Esophagus muscularis mucosa (tissue), 4 donors: Measurements from ENCODE around the gene GPR151. TPM values are rescaled to one million over a fixed set of nuclear protein-coding genes. Genes with fewer than 3 reads are reported as not detected.

Source experiments
- DNase-seq: peaks from one replicate; pipeline ENCODE4 v3.0.0-alpha.2; 2017; ENCODE audit errors: extremely low spot score
- H3K27ac ChIP-seq, 4 donors: fragments of 200-600 bp; sonication (generic); replicated peaks in 1 of 4; 1 replicate in 3 of 4; 2 replicates in 1 of 4; pipeline ENCODE4 v1.5.1; 2016 to 2019; ENCODE audit warnings: mild to moderate bottlenecking in 1 of 4
- H3K27me3 ChIP-seq, 4 donors: fragments of 200-600 bp; sonication (generic); one replicate each; pipeline versions ENCODE4 v1.5.1 to v1.6.0; 2016 to 2019
- H3K36me3 ChIP-seq, 4 donors: fragments of 200-600 bp; sonication (generic); one replicate each; pipeline ENCODE4 v1.5.1; 2016 to 2019
- H3K4me1 ChIP-seq, 4 donors: fragments of 200-600 bp; sonication (generic); one replicate each; pipeline ENCODE4 v1.5.1; 2016 to 2019
- H3K4me3 ChIP-seq, 4 donors: fragments of 200-600 bp; sonication (generic); 1 replicate in 2 of 4; 2 replicates in 2 of 4; pipeline ENCODE4 v1.5.1; 2016 to 2019; ENCODE audit warnings: mild to moderate bottlenecking in 4 of 4, moderate library complexity in 1 of 4
- H3K9me3 ChIP-seq, 4 donors: fragments of 200-600 bp; sonication (generic); 1 replicate in 3 of 4; 2 replicates in 1 of 4; pipeline ENCODE4 v1.5.1; 2016 to 2019
- CTCF ChIP-seq, 3 experiments: fragments of 200-600 bp in 2 of 3; fragments of 450-650 bp in 1 of 3; sonication (generic) in 2 of 3; IDR thresholded peaks; one replicate each; pipeline ENCODE4 v1.5.1; 2017 to 2019; ENCODE audit warnings: antibody characterized with exemption in 3 of 3, mild to moderate bottlenecking in 2 of 3, moderate library complexity in 1 of 3
- EP300 ChIP-seq: sonication (generic); formaldehyde crosslinking; IDR thresholded peaks from one replicate; pipeline ENCODE4 v1.6.1; 2017; ENCODE audit warnings: antibody characterized with exemption
- POLR2A ChIP-seq: fragments of 450-650 bp; IDR thresholded peaks from one replicate; pipeline ENCODE4 v1.6.1; 2017; ENCODE audit warnings: antibody characterized with exemption, moderate library complexity, mild to moderate bottlenecking, low read depth
- POLR2AphosphoS5 ChIP-seq, 2 donors: sonication (generic); formaldehyde crosslinking; IDR thresholded peaks; one replicate each; pipeline ENCODE4 v1.6.1; 2017; ENCODE audit warnings: antibody characterized with exemption in 2 of 2
- WGBS: methylation state at CpG from one replicate; pipeline ENCODE4 v1.1.5; 2018; 5-methylcytosine and 5-hydroxymethylcytosine counted together
- intact Hi-C: fragments of 100-400 bp; cut with DNase I; formaldehyde crosslinking; loops from one replicate; pipeline ENCODE4 v1.15.1; 2023
- total RNA-seq, 4 donors: library from RNA; depleted of rRNA; stranded (reverse); fragments of >200 nt; gene quantifications; one replicate each; pipeline versions ENCODE4 v1.1.0 to v1.2.1, GENCODE V29; 2016

The GPR151 gene
- total RNA-seq, 4 donors from 2014 or later, result not detected

GRCh38 chr5:146475906-146476305 is 40.1 kb downstream of the GPR151 start:
- intact Hi-C loops, result no loop called here
- 96% methylated on average over 1 of the region's 1 CpG for WGBS
- no peak overlapping the region for H3K27ac ChIP-seq
- no peaks in the 10 kb centered on the region for H3K27me3 ChIP-seq
- no peaks in the 10 kb centered on the region for H3K9me3 ChIP-seq
- no peaks in the 10 kb centered on the region for H3K4me1 ChIP-seq
- no peak for DNase-seq
- TF ChIP-seq CTCF (IDR thresholded peaks at IDR 0.05), result no peak
- no peak for TF ChIP-seq POLR2A
- TF ChIP-seq POLR2AphosphoS5 (IDR thresholded peaks at IDR 0.05), result no peak
- no peak for TF ChIP-seq EP300
- H3K4me3 ChIP-seq, result no peak overlapping the region
- peaks cover 24 to 79% (median 50%) of the 10 kb centered on the region in 4 donors for H3K36me3 ChIP-seq

GRCh38 chr5:146475190-146475780 is 40.7 kb downstream of the GPR151 start:
- no peak for TF ChIP-seq POLR2A
- TF ChIP-seq EP300, result no peak
- no peak for TF ChIP-seq POLR2AphosphoS5 (IDR thresholded peaks at IDR 0.05)
- no peak for TF ChIP-seq CTCF (IDR thresholded peaks at IDR 0.05)
- 88% methylated on average over 4 of the region's 4 CpGs for WGBS
- no peak for DNase-seq
- intact Hi-C loops, result no loop called here
- Histone ChIP-seq H3K27ac (no peak overlapping the region), H3K36me3 (peaks cover 26 to 80% (median 51%) of the 10 kb centered on the region in 4 donors), H3K4me1 (no peaks in the 10 kb centered on the region), H3K27me3 (no peaks in the 10 kb centered on the region), H3K9me3 (no peaks in the 10 kb centered on the region), H3K4me3 (no peak overlapping the region)

- no peak for TF ChIP-seq CTCF (IDR thresholded peaks at IDR 0.05)
- TF ChIP-seq EP300, result no peak
- no peak for TF ChIP-seq POLR2A
- no peak overlapping the region for H3K4me3 ChIP-seq
- intact Hi-C loops, result no loop called here
- H3K9me3 ChIP-seq, result no peaks in the 10 kb centered on the region
- DNase-seq, result no peak
- H3K27ac ChIP-seq, result no peak overlapping the region
- H3K4me1 ChIP-seq, result no peaks in the 10 kb centered on the region
- no peaks in the 10 kb centered on the region for H3K27me3 ChIP-seq
- H3K36me3 ChIP-seq, result peaks cover 26 to 84% (median 59%) of the 10 kb centered on the region in 4 donors
- 80% methylated on average over 1 of the region's 1 CpG for WGBS
These were observed 41.9 kb downstream of the GPR151 start for GRCh38 chr5:146474065-146474464.

- H3K27me3 ChIP-seq, result no peaks in the 10 kb centered on the region
- peaks cover 27 to 75% (median 61%) of the 10 kb centered on the region in 4 donors for H3K36me3 ChIP-seq
- 88% methylated on average over 1 of the region's 1 CpG for WGBS
- DNase-seq, result no peak
- TF ChIP-seq POLR2AphosphoS5 (IDR thresholded peaks at IDR 0.05) (no peak), EP300 (no peak), CTCF (IDR thresholded peaks at IDR 0.05) (no peak), POLR2A (no peak)
- H3K4me1 ChIP-seq, result peaks cover 0 to 9% (median 0%) of the 10 kb centered on the region in 4 donors
- intact Hi-C loops, result loop anchor here (10.0 kb wide), 1 partner anchor 313 kb away; no protein-coding TSS in a partner anchor
- no peak overlapping the region for H3K4me3 ChIP-seq
- H3K9me3 ChIP-seq, result no peaks in the 10 kb centered on the region
- H3K27ac ChIP-seq, result no peak overlapping the region
These were observed 48.2 kb downstream of the GPR151 start for GRCh38 chr5:146467760-146468159.
